GM23338 (cell line): ENCODE measurements around the gene FTO. TPM values are rescaled to one million over a fixed set of nuclear protein-coding genes. Genes with fewer than 3 reads are reported as not detected.

Experiments used
- ATAC-seq: fragments of 200-7000 bp; cut with Tn5 transposase; 3 replicates; pipeline ENCODE4 v1.9.1; 2020
- DNase-seq: peaks from one replicate; pipeline ENCODE4 v3.0.0-alpha.2; 2015; ENCODE audit warnings: low spot score
- H2AFZ ChIP-seq: fragments of 200-600 bp; sonication (generic); 2 replicates; pipeline ENCODE4 v1.8.0; 2016; ENCODE audit warnings: antibody characterized with exemption, mild to moderate bottlenecking, moderate library complexity
- H3F3A ChIP-seq: fragments of 200-600 bp; sonication (generic); replicated peaks from 2 replicates; pipeline ENCODE4 v1.8.0; 2017; ENCODE audit warnings: antibody characterized with exemption, mixed run types, low read depth
- H3K27ac ChIP-seq: fragments of 200-600 bp; sonication (generic); 2 replicates; pipeline ENCODE4 v1.6.1; 2016; ENCODE audit warnings: low read depth
- H3K27me3 ChIP-seq: fragments of 200-600 bp; sonication (generic); 2 replicates; pipeline ENCODE4 v1.8.0; 2016; ENCODE audit warnings: mild to moderate bottlenecking, mixed run types, moderate library complexity; ENCODE audit not compliant: insufficient read depth
- H3K36me3 ChIP-seq: fragments of 200-600 bp; sonication (generic); 2 replicates; pipeline ENCODE4 v1.8.0; 2016; ENCODE audit warnings: mild to moderate bottlenecking; ENCODE audit not compliant: insufficient read depth
- H3K4me1 ChIP-seq: fragments of 200-600 bp; sonication (generic); 2 replicates; pipeline ENCODE4 v1.8.0; 2016; ENCODE audit warnings: mild to moderate bottlenecking, moderate library complexity; ENCODE audit not compliant: insufficient read depth
- H3K4me2 ChIP-seq: fragments of 200-600 bp; sonication (generic); 2 replicates; pipeline ENCODE4 v1.7.1; 2017; ENCODE audit warnings: mixed run types
- H3K4me3 ChIP-seq: fragments of 200-600 bp; sonication (generic); 2 replicates; pipeline ENCODE4 v1.6.1; 2016; ENCODE audit warnings: mixed run types
- H3K79me2 ChIP-seq: fragments of 200-600 bp; sonication (generic); replicated peaks from 2 replicates; pipeline ENCODE4 v1.8.0; 2017; ENCODE audit warnings: mild to moderate bottlenecking; ENCODE audit not compliant: insufficient read depth
- H3K9me2 ChIP-seq: fragments of 200-600 bp; sonication (generic); 2 replicates; pipeline ENCODE4 v1.8.0; 2017; ENCODE audit not compliant: insufficient read depth
- H4K20me1 ChIP-seq: fragments of 200-600 bp; sonication (generic); replicated peaks from 2 replicates; pipeline ENCODE4 v1.8.0; 2017; ENCODE audit warnings: mild to moderate bottlenecking; ENCODE audit not compliant: insufficient read depth
- H3K27ac Mint-ChIP-seq: 2 replicates; pipeline ENCODE4 v1.8.0; 2020; ENCODE audit warnings: inconsistent platforms, mild to moderate bottlenecking, moderate library complexity, mixed read lengths
- H3K27me3 Mint-ChIP-seq: 3 replicates; pipeline ENCODE4 v1.8.0; 2022; ENCODE audit warnings: low read depth, mild to moderate bottlenecking, moderate library complexity, mixed read lengths, inconsistent platforms; ENCODE audit not compliant: insufficient read depth, poor library complexity
- H3K36me3 Mint-ChIP-seq: 3 replicates; pipeline ENCODE4 v1.8.0; 2021; ENCODE audit warnings: low read depth, mild to moderate bottlenecking, inconsistent platforms, moderate library complexity, mixed read lengths
- H3K4me1 Mint-ChIP-seq: 3 replicates; pipeline ENCODE4 v1.8.0; 2020; ENCODE audit warnings: mild to moderate bottlenecking, inconsistent platforms, mixed read lengths
- H3K4me3 Mint-ChIP-seq: 3 replicates; pipeline ENCODE4 v1.8.0; 2021; ENCODE audit warnings: moderate library complexity, mild to moderate bottlenecking, inconsistent platforms, mixed read lengths
- H3K9me3 Mint-ChIP-seq: 3 replicates; pipeline ENCODE4 v1.8.0; 2020; ENCODE audit warnings: moderate library complexity, mild to moderate bottlenecking, inconsistent platforms, mixed read lengths
- CREB1 ChIP-seq: fragments of 250-450 bp; sonication (Bioruptor Pico); IDR thresholded peaks from 2 replicates; pipeline ENCODE4 v1.5.0; 2020; ENCODE audit warnings: low read depth, mild to moderate bottlenecking, moderate library complexity
- ETS1 ChIP-seq: IDR thresholded peaks from 2 replicates; pipeline ENCODE4 v1.6.1; 2016; ENCODE audit warnings: antibody characterized with exemption
- EZH2 ChIP-seq: fragments of 200-600 bp; sonication (generic); IDR thresholded peaks from one replicate; pipeline ENCODE4 v1.8.0; 2017; ENCODE audit warnings: antibody characterized with exemption, mild to moderate bottlenecking, low read depth; ENCODE audit not compliant: unreplicated experiment
- EZH2phosphoT487 ChIP-seq: fragments of 200-600 bp; sonication (generic); IDR thresholded peaks from one replicate; pipeline ENCODE4 v1.8.1; 2018; ENCODE audit warnings: antibody characterized with exemption; ENCODE audit not compliant: unreplicated experiment
- JUNB ChIP-seq: IDR thresholded peaks from one replicate; pipeline ENCODE4 v1.6.1; 2016; ENCODE audit warnings: antibody characterized with exemption; ENCODE audit not compliant: unreplicated experiment
- NANOG ChIP-seq: IDR thresholded peaks from 2 replicates; pipeline ENCODE4 v1.6.1; 2016; ENCODE audit warnings: antibody characterized with exemption, borderline replicate concordance
- POLR2AphosphoS5 ChIP-seq: IDR thresholded peaks from 2 replicates; pipeline ENCODE4 v1.6.1; 2016; ENCODE audit warnings: antibody characterized with exemption, low read depth
- STAT1 ChIP-seq: IDR thresholded peaks from one replicate; pipeline ENCODE4 v1.6.1; 2016; ENCODE audit warnings: antibody characterized with exemption; ENCODE audit not compliant: unreplicated experiment
- ZNF114 ChIP-seq: fragments of 250-450 bp; sonication (Bioruptor Pico); IDR thresholded peaks from 2 replicates; pipeline ENCODE4 v1.5.0; 2020; ENCODE audit warnings: mild to moderate bottlenecking, moderate library complexity
- ZNF331 ChIP-seq: fragments of 250-450 bp; sonication (Bioruptor Pico); IDR thresholded peaks from 2 replicates; pipeline ENCODE4 v1.5.0; 2020; ENCODE audit warnings: low read depth, mild to moderate bottlenecking, moderate library complexity
- ZNF462 ChIP-seq: fragments of 250-450 bp; sonication (Bioruptor Pico); IDR thresholded peaks from 2 replicates; pipeline ENCODE4 v1.5.0; 2020; ENCODE audit warnings: mild to moderate bottlenecking, moderate library complexity
- polyA plus RNA-seq: library from polyadenylated mRNA; unstranded; fragments of >200 nt; fragmentation: Nextera tagmentation; extraction: Ambion mirVana; gene quantifications from 2 replicates; pipeline ENCODE4 v1.2.1, GENCODE V29; 2016
- total RNA-seq: library from RNA; depleted of rRNA; stranded (reverse); fragments of >200 nt; shearing (Covaris generic); gene quantifications from 2 replicates; pipeline ENCODE4 v1.2.3, GENCODE V29; 2014
- TF ChIP-seq, protein P1 (sequence below): IDR thresholded peaks from one replicate; pipeline ENCODE4 v1.6.1; 2018; ENCODE audit warnings: antibody characterized with exemption; ENCODE audit not compliant: unreplicated experiment
- TF ChIP-seq, protein P2 (sequence below), 2 experiments: fragments of 200-600 bp in 1 of 2; sonication (generic) in 1 of 2; conservative IDR thresholded peaks; 2 replicates each; pipeline versions ENCODE4 v1.5.1 to v1.6.1; 2016 to 2017; ENCODE audit warnings: antibody characterized with exemption in 2 of 2, low read depth in 2 of 2, mild to moderate bottlenecking in 2 of 2, moderate library complexity in 1 of 2

FTO gene
- total and polyA plus RNA-seq, 2 experiments from 2014 or later = 17.7 to 69.6 TPM

GRCh38 chr16:54102888-54103866 is 399.2 kb downstream of the FTO start:
- Histone ChIP-seq H3K4me3 (no peak overlapping the region), H3K36me3 (no peaks in the 10 kb centered on the region), H3K4me2 (no peak overlapping the region), H3F3A (no peaks in the 10 kb centered on the region), H3K27me3 (no peaks in the 10 kb centered on the region), H2AFZ (no peak overlapping the region), H4K20me1 (no peaks in the 10 kb centered on the region), H3K9me2 (no peaks in the 10 kb centered on the region), H3K79me2 (no peaks in the 10 kb centered on the region), H3K27ac (no peak overlapping the region), H3K4me1 (0 out of 2 replicates have a peak, but pooled peaks cover 9% of the 10 kb centered on the region)
- peaks cover 3% of the 10 kb centered on the region for H3K27me3 Mint-ChIP-seq
- DNase-seq (no peak), ATAC-seq (no peak)
- no peaks in the 10 kb centered on the region for H3K36me3 Mint-ChIP-seq
- no peaks in the 10 kb centered on the region for H3K9me3 Mint-ChIP-seq
- H3K27ac Mint-ChIP-seq = no peak overlapping the region
- peaks cover 9% of the 10 kb centered on the region; the same call in 2 of the 3 replicates for H3K4me1 Mint-ChIP-seq
- TF ChIP-seq EZH2 = no peak
- no peak for TF ChIP-seq CREB1 (CRISPR knock-in tag)
- TF ChIP-seq, protein P1, sequence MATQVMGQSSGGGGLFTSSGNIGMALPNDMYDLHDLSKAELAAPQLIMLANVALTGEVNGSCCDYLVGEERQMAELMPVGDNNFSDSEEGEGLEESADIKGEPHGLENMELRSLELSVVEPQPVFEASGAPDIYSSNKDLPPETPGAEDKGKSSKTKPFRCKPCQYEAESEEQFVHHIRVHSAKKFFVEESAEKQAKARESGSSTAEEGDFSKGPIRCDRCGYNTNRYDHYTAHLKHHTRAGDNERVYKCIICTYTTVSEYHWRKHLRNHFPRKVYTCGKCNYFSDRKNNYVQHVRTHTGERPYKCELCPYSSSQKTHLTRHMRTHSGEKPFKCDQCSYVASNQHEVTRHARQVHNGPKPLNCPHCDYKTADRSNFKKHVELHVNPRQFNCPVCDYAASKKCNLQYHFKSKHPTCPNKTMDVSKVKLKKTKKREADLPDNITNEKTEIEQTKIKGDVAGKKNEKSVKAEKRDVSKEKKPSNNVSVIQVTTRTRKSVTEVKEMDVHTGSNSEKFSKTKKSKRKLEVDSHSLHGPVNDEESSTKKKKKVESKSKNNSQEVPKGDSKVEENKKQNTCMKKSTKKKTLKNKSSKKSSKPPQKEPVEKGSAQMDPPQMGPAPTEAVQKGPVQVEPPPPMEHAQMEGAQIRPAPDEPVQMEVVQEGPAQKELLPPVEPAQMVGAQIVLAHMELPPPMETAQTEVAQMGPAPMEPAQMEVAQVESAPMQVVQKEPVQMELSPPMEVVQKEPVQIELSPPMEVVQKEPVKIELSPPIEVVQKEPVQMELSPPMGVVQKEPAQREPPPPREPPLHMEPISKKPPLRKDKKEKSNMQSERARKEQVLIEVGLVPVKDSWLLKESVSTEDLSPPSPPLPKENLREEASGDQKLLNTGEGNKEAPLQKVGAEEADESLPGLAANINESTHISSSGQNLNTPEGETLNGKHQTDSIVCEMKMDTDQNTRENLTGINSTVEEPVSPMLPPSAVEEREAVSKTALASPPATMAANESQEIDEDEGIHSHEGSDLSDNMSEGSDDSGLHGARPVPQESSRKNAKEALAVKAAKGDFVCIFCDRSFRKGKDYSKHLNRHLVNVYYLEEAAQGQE = no peak
- no peak for TF ChIP-seq ZNF331 (CRISPR knock-in tag)
- TF ChIP-seq EZH2phosphoT487 = no peak
- TF ChIP-seq, protein P2, sequence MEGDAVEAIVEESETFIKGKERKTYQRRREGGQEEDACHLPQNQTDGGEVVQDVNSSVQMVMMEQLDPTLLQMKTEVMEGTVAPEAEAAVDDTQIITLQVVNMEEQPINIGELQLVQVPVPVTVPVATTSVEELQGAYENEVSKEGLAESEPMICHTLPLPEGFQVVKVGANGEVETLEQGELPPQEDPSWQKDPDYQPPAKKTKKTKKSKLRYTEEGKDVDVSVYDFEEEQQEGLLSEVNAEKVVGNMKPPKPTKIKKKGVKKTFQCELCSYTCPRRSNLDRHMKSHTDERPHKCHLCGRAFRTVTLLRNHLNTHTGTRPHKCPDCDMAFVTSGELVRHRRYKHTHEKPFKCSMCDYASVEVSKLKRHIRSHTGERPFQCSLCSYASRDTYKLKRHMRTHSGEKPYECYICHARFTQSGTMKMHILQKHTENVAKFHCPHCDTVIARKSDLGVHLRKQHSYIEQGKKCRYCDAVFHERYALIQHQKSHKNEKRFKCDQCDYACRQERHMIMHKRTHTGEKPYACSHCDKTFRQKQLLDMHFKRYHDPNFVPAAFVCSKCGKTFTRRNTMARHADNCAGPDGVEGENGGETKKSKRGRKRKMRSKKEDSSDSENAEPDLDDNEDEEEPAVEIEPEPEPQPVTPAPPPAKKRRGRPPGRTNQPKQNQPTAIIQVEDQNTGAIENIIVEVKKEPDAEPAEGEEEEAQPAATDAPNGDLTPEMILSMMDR (conservative IDR thresholded peaks at IDR 0.05; ENCODE audit: low read depth in 2 of 2) = no peak
- TF ChIP-seq POLR2AphosphoS5 = no peak
- TF ChIP-seq ZNF114 (CRISPR knock-in tag) = no peak
- TF ChIP-seq JUNB = no peak
- no peak for TF ChIP-seq NANOG
- TF ChIP-seq STAT1 = no peak
- no peak for TF ChIP-seq ETS1
- TF ChIP-seq ZNF462 = no peak
- no peak overlapping the region for H3K4me3 Mint-ChIP-seq
